ENCODE data around the gene PIGN.
A peak's percentile ranks its signal among the peaks of the same experiment; 100 is the strongest.
"Not testable (repeated sequence)": the region's sequence is repeated elsewhere in the genome, so short reads cannot be mapped to it uniquely, and the experiment has no call there.

PIGN gene

GRCh38 chr18:62048279-62048678, 138.6 kb downstream of the PIGN start:
- no peak for DNase-seq

- DNase-seq: no peak
These were observed 141.5 kb downstream of the PIGN start for GRCh38 chr18:62045316-62045715.

GRCh38 chr18:62044490-62045000, 142.3 kb downstream of the PIGN start:
- DNase-seq: no peak

- no peak for DNase-seq
These were observed 148.7 kb downstream of the PIGN start for GRCh38 chr18:62037989-62038778.

- DNase-seq: no peak
These were observed 149.7 kb downstream of the PIGN start for GRCh38 chr18:62037012-62037742.

GRCh38 chr18:62034286-62034685, 152.6 kb downstream of the PIGN start:
- not testable (repeated sequence) for DNase-seq

- no peak for DNase-seq
These were observed 153.1 kb downstream of the PIGN start for GRCh38 chr18:62033756-62034155.

GRCh38 chr18:62033207-62033606, 153.6 kb downstream of the PIGN start:
- DNase-seq: peak; percentile 13

GRCh38 chr18:62030091-62030985, 156.5 kb downstream of the PIGN start:
- DNase-seq: no peak

GRCh38 chr18:62028715-62029114, 158.1 kb downstream of the PIGN start:
- no peak for DNase-seq

GRCh38 chr18:62027914-62028520, 158.8 kb downstream of the PIGN start:
- DNase-seq: no peak

GRCh38 chr18:62026586-62026985, 160.3 kb downstream of the PIGN start:
- no peak for DNase-seq

GRCh38 chr18:62024983-62025382, 161.9 kb downstream of the PIGN start:
- no peak for DNase-seq

GRCh38 chr18:62023536-62023935, 163.3 kb downstream of the PIGN start:
- no peak for DNase-seq

- DNase-seq: no peak
These were observed 168.2 kb downstream of the PIGN start for GRCh38 chr18:62018759-62019041.

- no peak for DNase-seq
These were observed 168.7 kb downstream of the PIGN start for GRCh38 chr18:62018034-62018758.

GRCh38 chr18:62017618-62018017, 169.2 kb downstream of the PIGN start:
- DNase-seq: no peak

GRCh38 chr18:62011416-62011815, 175.4 kb downstream of the PIGN start:
- DNase-seq: no peak

- no peak for DNase-seq
These were observed 177.3 kb downstream of the PIGN start for GRCh38 chr18:62009521-62009920.

GRCh38 chr18:62001396-62001795, 185.5 kb downstream of the PIGN start:
- no peak for DNase-seq

- DNase-seq: no peak
These were observed 187.9 kb downstream of the PIGN start for GRCh38 chr18:61998957-61999356.

GRCh38 chr18:61998335-61998734, 188.5 kb downstream of the PIGN start:
- DNase-seq: no peak

Measured in CD4-positive, alpha-beta T cell treated with Interleukin-17A for 1 hour (primary cell).